ENCODE measurements around the gene MSL1.
A peak's percentile ranks its signal among the peaks of the same experiment; 100 is the strongest.

Gene MSL1

GRCh38 chr17:40091691-40092397 lies 29.9 kb upstream of the MSL1 start:
- DNase-seq (ENCODE audit: low read depth in 2 of 2): no peak

DNA sequence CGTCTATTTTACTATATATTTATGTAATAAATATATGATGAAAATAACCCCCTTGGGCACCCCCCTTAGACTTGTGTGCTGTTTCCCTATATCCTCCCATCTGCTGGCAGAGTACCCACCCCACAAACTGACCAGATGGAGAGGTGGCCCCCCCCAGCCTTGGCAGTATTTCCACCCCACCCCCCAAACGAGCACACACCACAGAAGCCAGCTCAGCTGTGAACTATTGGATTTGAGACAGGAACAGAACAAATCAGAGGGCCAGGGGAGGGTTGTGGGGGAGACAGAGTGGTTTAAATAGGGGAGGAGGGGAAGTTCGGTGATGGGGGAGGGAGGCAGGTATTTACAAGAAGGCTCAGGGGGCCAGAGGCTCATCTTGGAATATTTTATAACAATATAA lies 29.2 kb upstream of the MSL1 start:
- DNase-seq (ENCODE audit: low read depth in 2 of 2): no peak

- DNase-seq (ENCODE audit: low read depth in 2 of 2): no peak
Observed at GRCh38 chr17:40093005-40093579, 28.7 kb upstream of the MSL1 start.

DNA sequence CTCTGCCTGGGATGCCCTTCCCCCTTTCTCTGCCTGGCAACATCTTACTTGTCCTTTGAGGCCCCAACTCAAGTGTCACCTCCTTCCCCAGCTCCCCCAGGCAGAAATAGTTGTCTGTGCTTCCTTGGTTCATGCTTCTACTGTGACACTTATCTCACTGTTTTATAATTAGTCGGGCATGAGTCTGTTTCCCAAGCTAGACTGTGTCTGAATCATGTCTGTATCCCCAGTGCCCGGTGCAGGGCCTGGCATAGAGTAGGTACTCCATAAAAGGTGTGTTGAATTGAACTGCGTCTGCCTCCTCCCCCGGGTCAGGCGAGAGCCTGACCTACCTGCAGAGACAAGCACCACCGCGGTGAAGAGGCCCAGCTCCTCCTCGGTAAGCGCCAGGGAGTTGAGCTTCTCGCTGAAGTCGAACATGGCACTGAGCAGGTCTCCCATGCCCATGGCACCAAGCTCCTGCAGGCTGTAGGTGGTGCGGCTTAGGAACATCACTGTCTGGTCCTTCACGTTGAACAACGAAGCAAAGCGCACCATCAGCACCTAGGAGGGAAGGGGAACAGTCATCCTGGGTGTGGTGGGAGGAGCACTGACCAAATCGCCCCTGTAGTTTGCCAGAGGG lies 28.1 kb upstream of the MSL1 start:
- no peak for DNase-seq (ENCODE audit: low read depth in 2 of 2)

DNA sequence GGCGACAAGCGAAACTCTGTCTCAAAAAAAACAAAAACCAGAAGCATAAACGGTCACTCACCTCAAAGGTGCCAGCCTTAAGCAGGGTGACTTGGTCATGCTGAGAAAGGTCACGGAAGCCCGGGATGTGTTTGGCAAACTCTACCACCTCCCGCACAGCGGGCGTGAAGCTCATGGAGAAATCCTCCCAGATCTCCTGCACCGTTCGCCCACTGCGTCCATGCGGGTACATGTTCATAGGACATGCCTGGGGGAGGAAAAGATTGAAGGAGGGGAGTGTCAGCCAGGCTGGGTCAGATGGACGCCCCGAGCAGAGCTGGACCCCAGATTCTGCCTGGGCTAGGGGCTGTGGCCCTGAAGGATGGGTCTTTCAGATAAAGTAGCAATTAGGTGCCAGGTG lies 26.9 kb upstream of the MSL1 start:
- no peak for DNase-seq (ENCODE audit: low read depth in 2 of 2)

- DNase-seq (ENCODE audit: low read depth in 2 of 2): no peak
Observed at GRCh38 chr17:40095351-40095943, 26.3 kb upstream of the MSL1 start.

DNA sequence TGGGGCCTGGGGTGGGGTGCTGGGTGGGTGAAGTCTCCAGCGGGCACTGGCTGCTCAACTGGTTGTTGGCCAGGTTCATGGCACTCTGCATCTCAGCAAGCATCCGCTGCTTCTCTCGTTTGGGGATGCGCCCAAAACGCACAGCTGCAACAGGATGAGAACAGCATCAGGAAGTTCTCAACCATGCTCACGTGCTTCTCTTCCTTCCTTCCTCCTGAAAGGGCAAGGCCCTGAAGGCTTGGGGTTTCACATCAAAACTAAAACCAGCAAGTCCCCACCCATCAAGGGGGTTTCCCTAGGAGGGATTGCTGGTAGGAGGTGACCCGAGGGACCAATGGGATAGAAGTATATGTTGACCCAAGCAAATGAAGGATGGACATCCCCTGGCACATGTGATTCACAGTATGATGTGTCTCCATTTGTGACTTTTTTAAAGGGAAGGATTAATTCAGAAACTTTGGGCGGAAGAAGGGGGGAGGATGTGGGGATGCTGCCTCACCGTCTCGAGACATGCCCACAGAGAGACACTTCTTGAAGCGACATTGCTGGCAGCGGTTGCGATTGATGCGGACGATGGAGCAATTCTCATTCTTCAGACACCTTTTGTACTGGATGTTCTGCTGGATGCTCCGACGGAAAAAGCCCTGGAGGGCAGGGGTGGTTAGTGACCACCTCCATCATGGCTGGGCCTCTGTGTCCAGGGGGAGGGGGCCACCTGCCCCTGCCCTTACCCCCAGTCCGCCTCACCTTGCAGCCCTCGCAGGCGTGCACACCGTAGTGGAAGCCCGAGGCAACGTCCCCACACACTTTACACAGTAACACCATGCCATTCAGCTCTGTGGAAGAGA lies 25.6 kb upstream of the MSL1 start:
- peak; percentile 53 to 77 for DNase-seq (ENCODE audit: low read depth in 2 of 2)

DNA sequence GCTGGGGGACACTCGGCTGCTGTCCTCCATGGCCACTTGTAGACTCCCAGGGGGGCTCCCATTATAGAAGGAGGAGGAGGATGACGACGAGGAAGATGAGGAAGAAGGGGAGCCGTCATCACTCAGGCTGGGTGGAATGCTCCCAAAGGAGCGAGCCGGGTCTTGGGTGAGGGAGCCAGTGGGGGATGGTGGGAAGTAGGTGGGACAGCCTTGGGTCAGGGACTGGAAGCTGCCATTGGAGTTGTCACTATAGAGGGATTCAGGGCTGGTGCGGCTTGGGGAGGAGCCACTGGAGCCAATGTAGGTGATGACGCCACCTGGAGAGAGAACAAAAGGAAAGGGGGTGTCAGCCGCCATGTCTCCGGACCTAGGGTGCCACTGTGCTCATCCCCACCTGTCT lies 24.7 kb upstream of the MSL1 start:
- no peak for DNase-seq (ENCODE audit: low read depth in 2 of 2)

DNA sequence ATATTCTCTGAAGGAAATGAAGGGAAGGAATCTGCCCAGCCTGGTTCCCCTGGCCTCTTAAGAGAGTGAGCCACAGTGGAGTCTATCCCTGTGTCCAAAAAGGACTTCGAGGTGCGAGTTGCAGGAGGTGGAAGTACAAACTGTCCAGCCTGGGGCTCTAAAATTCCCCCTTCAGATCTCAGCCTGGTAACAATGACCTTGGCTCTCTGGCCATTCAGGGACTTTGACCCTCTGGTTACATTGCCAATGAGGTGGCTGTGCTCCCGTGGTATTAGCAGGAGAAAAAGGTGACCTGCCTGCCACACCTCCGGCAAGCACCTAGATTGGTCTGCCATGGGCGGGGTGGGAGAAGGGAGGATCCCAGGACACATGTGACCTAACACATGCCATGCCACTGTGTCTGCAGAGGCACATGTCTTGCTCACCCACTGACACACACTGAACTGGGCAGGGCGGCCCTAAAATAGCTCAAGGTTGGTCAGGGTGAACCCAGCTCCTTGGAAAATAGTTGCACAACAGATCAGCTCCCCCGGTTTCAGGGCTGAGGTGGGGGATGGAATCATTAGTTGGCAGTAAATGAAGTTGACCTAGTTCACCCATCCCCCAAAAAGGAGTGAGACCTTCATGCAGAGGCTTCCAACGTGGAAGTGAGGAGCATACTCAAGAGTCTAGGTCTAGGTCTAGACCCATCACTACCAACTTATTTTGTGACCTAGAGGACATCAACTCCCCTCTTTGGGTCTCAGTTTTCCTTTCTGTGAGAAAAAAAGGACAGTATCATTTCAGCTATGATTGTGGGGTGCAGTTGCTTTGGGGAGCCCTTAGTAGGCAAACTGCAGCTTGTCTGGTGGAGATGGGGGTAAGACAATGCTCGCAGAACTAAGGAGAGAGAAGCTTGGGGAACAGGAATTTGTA lies 23.6 kb upstream of the MSL1 start:
- DNase-seq (ENCODE audit: low read depth in 2 of 2): no peak

GRCh38 chr17:40098846-40099618 lies 22.7 kb upstream of the MSL1 start:
- DNase-seq (ENCODE audit: low read depth in 2 of 2): peak; percentile 98 to 99

DNA sequence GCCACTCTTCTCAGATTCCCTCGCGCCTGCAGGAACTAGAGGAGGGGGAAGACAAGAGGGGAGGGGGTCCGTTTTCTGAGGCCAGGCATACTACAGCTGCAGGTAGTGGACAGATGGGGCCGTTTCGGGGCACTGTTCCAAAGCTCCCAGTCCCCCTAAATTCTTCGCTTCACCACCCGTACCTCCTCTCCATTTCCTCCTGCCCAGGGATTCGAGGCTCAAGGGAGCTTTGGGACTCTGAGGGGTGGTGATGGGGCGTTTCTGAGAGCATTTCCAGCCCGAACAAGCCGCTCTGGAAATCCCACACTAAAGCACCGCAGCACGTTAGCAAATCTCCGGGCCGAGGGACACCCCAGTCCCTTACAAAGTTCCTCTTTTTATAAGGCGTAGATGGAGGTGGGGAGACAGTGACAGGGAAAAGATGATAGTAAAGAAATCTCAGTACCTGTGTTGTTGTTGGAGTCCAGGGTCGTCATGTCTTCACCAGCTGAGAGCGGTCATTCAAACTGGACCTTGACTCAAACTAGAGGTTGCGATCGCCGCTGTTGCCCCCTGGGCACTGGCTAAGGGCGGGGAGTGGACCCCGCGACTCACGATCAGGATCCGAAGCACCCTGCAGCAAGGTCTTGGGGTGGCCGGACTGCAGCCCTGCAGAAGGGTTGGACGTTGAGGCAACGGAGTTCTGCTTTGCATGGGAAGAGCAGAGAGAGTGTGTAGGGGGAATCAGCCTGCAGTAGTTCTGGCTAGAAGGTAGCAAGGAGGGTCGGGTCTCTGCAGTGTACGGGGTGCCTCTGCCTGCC lies 22.0 kb upstream of the MSL1 start:
- no peak for DNase-seq (ENCODE audit: low read depth in 2 of 2)

DNA sequence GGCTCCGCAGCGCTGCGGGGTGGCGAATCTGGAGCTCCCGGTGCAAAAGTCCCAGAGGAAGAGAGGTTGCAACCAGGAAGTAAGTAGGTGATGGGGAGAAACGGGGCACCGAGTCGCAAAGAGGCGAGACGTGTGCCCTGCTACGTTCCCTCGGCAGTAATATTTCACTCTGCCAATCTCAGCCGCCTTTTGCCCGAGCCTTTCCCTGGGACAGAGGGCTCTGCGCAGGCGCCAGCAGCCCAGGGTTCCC lies 21.4 kb upstream of the MSL1 start, which contains the start of gene NR1D1:
Gene NR1D1, minus strand, starts transcription at position 171 of the 250 bp plus-strand sequence. CDS start 495 bp downstream, outside the sequence.
- DNase-seq (ENCODE audit: low read depth in 2 of 2): no peak

DNA sequence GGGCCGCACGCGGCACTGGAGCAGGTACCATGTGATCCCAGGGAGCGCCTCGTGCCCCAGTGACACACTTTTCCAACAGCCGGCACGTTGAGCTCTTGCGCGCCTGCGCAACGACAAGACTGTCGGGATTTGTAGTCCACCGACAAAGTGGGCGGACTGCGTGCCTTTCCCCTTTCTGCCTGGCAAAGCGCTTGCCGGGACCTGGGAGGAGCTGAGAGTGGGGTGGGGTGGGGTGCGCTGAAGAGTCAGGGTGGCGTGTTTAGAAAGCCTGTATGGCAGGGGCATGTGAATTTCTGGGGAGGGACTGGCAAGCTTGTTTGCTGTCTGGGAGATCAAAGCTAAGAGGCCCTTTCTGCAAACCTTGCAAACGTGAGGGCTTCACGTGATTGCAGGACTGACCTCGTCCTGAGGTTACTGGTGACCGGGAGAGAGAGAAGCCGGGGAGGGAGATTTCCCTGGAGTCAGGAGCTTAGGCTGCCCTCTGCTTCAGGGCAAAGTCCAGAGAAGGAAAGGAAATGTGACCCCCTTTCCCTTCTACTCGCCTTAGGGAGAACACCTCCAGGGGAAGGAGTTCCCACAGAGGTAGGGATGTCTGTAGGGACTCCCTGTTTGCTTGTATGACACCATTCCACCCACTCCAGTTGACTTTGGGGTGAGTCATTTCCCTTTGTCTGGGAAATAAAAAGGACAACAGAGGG lies 21.0 kb upstream of the MSL1 start:
- peak; percentile 80 to 85 for DNase-seq (ENCODE audit: low read depth in 2 of 2)

GRCh38 chr17:40101367-40102210 lies 20.2 kb upstream of the MSL1 start:
- no peak for DNase-seq (ENCODE audit: low read depth in 2 of 2)

DNA sequence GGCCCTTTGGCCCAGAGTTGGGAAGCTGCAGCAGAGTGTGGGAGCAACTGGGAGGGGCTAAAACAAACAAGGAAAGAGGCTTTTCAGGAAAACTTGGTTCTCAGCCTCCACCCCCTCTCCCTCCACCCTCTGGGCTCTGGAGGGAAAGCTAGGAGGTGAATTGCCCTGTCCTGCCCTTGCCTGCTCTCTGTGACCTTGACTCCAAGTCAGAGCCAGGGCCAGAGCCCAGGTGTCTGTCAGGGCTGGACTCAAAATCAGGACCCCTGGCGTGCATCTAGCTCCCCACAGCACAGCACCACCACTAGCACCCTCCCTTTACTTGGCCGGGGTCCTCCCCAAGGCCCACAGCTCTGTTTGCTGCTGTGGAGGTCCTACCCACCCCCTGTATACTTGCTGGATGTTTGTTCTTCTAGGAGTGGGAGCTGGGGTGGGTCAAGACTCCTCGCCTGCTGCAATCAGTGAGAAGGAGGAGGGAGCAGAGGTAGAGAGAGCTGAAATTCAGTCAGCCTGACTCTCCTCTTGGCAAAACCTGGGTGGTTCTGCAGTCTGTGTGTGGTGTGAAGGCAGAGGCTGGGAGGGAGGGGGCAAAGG lies 18.6 kb upstream of the MSL1 start:
- DNase-seq (ENCODE audit: low read depth in 2 of 2): no peak

- DNase-seq (ENCODE audit: low read depth in 2 of 2): no peak
Observed at GRCh38 chr17:40103688-40104087, 18.1 kb upstream of the MSL1 start.
